Activated CD4-positive, CD25-positive, alpha-beta regulatory T cell treated with anti-CD3 and anti-CD28 coated beads, Interleukin-2, amount 50 U/mL, for 24 hours (primary cell): ENCODE data around the gene ANP32D.
A peak's percentile ranks its signal among the peaks of the same experiment; 100 is the strongest.
"Not testable (repeated sequence)": the region's sequence is repeated elsewhere in the genome, so short reads cannot be mapped to it uniquely, and the experiment has no call there.

Experiments used
- ATAC-seq, 2 donors: fragments of 150-1000 bp; cut with Tn5 transposase; one replicate each; pipeline ENCODE4 v1.10.0; 2021; ENCODE audit warnings: mild to moderate bottlenecking in 1 of 2, moderate library complexity in 1 of 2

The ANP32D gene

DNA sequence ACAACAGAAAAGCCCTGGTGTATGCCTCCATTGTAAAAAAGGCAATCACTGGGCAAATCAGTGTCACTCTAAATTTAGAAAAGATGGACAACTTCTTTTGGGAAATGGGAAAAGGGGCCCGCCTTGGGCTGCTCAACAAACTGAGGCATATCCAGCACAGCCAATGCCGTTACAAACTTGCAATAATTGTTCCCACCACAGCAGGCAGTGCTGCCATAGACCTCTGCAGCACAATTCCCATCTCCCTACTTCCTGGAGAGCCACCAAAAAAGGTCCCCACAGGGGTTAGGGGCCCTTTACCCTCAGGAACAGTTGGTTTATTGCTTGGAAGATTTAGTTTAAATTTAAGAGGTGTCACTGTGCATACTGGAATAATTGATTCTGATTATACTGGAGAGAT lies 36.6 kb downstream of the ANP32D start:
- no peak for ATAC-seq

DNA sequence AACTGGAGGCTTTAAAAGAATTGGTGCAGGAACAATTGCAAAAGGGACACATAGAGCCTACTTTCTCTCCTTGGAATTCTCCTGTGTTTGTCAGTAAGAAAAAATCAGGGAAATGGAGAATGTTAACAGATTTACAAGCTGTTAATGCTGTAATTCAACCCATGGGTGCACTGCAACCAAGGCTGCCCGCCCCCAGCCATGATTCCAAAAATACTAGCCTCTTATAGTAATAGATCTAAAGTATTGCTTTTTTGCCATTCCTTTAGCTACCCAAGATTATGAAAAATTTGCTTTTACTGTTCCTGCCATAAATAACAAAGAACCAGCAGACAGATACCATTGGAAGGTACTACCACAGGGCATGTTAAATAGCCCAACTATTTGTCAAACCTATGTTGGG lies 37.8 kb downstream of the ANP32D start:
- no peak for ATAC-seq

DNA sequence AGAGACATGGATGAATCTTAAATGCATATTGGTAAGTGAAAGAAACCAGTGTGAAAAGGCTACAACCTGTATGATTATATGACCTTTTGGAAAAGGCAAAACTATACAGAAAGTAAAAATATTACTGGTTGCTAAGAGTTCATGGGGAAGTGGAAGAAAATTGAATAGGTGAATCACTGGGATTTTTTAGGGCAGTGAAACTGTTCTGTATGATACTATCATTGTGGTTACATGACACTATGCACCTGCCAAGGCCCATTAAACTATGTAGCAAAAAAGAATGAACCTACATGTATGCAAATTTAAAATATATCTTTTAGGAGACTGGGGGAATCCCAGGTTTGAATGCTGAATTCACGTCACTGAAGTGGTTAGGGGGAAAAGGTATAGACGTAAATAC lies 40.5 kb downstream of the ANP32D start:
- ATAC-seq: peak; percentile 94 to 96

DNA sequence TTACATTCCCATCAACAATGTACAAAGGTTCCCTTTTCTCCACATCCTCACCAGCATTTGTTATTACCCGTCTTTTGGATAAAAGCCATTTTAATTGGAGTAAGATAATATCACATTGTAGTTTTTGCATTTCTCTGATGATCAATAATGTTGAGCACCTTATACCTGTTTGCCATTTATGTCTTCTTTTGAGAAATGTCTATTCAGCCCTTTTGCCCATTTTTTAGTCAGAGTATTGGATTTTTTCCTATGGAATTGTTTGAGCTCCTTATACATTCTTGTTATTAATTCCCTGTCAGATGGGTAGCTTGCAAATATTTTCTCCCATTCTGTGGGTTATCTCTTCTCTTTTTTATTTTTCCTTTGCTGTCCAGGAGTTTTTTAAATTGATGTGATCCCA lies 42.4 kb downstream of the ANP32D start:
- no peak for ATAC-seq

DNA sequence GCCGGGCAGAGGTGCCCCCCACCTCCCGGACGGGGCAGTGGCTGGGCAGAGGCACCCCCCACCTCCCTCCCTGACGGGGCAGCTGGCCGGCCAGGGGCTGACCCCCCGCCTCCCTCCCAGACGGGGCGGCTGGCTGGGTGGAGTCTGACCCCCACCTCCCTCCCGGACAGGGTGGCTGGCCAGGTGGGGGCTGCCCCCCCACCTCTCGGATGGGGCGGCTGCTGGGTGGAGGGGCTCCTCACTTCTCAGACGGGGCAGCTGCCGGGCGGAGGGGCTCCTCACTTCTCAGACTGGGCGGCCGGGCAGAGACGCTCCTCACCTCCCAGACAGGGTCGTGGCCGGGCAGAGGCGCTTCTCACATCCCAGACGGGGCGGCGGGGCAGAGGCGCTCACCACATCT lies 48.0 kb downstream of the ANP32D start:
- not testable (repeated sequence) for ATAC-seq
